Measurements from ENCODE around the gene ZFYVE9. TPM values are rescaled to one million over a fixed set of nuclear protein-coding genes. Genes with fewer than 3 reads are reported as not detected.

Gene ZFYVE9
- total and polyA plus RNA-seq, 2 of the 4 experiments (the other 2 are of a cell fraction): 8.3 to 28.7 TPM

DNA sequence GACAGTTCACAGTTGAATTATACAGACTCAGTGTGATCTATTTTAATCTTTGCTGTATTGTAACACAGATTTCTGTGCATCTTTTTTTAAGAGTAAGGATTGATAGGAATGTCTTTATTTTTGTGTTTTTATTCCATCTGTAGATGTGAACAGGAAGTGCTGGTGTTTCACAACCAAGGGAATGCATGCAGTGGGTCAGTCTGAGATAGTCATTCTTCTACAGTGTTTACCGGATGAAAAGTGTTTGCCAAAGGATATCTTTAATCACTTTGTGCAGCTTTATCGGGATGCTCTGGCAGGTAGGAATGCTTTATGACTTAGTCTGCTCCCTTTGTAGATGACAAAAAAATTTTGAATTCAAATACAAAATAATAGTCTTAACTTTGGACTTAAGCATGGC lies 139.6 kb downstream of the ZFYVE9 start:
- DNase-seq: peak; percentile 82
- Histone ChIP-seq H3K27ac (ENCODE audit: insufficient read depth, low read length) (no peak overlapping the region), H2BK15ac (ENCODE audit: low read depth, low read length) (no peak overlapping the region), H3K79me1 (ENCODE audit: low read depth in 1 of 2, low read length in 2 of 2) (no peaks in the 10 kb centered on the region), H3K4ac (ENCODE audit: low read depth, low read length) (no peak overlapping the region; the same call in 1 of the 2 replicates), H2AK9ac (replicated peaks; ENCODE audit: low read depth, low read length, poor library complexity) (no peak overlapping the region), H2AFZ (replicated peaks; ENCODE audit: low read length, poor library complexity) (no peak overlapping the region), H4K5ac (ENCODE audit: low read depth, low read length) (no peak overlapping the region), H4K20me1 (ENCODE audit: insufficient read depth, low read length) (no peaks in the 10 kb centered on the region), H3K9me1 (ENCODE audit: insufficient read depth, low read length) (no peaks in the 10 kb centered on the region), H3K18ac (ENCODE audit: low read depth, low read length) (no peak overlapping the region), H2AK5ac (ENCODE audit: low read depth, low read length) (no peak overlapping the region), H3K23ac (ENCODE audit: low read depth, low read length) (no peak overlapping the region), H3K4me1 (ENCODE audit: control insufficient read depth, insufficient read depth, low read length) (no peaks in the 10 kb centered on the region), H2BK120ac (ENCODE audit: low read depth, low read length) (no peak overlapping the region), H3K9me3 (ENCODE audit: control insufficient read depth, insufficient read depth, low read length) (no peaks in the 10 kb centered on the region), H3K14ac (replicated peaks; ENCODE audit: low read depth, low read length) (no peak overlapping the region), H3K4me3 (ENCODE audit: insufficient read depth, low read depth, low read length) (no peak overlapping the region), H4K91ac (ENCODE audit: insufficient read depth, low read depth, low read length) (no peak overlapping the region), H3K36me3 (ENCODE audit: control insufficient read depth, insufficient read depth, low read length) (0 out of 2 replicates have a peak, but pooled peaks cover 3% of the 10 kb centered on the region), H3K56ac (ENCODE audit: extremely low read depth, insufficient read depth, low read length) (no peak overlapping the region), H3K27me3 (ENCODE audit: control insufficient read depth, insufficient read depth, low read length) (no peaks in the 10 kb centered on the region), H3K9ac (ENCODE audit: low read depth, low read length) (no peak overlapping the region), H2BK5ac (ENCODE audit: low read depth, low read length, poor library complexity, severe bottlenecking) (peak overlapping the region; percentile 29), H2BK20ac (ENCODE audit: low read depth, low read length) (no peak overlapping the region), H3K4me2 (ENCODE audit: low read depth, low read length) (peak overlapping the region; percentile 55; the same call in 1 of the 2 replicates), H4K8ac (ENCODE audit: low read depth in 2 of 2, low read length in 2 of 2) (no peak overlapping the region)
- dilution Hi-C loops (cut with HindIII; ENCODE audit: low sequenced_read_pairs, unreplicated experiment) (no loop called here), intact Hi-C loops (cut with micrococcal nuclease) (loop anchor here (5.0 kb wide), 2 partner anchors 44 to 384 kb away; no protein-coding TSS in a partner anchor), in situ Hi-C loops (cut with MboI; ENCODE audit: low sequenced_read_pairs) (loop anchor here (25.0 kb wide), 1 partner anchor 394 kb away; the partner anchor contains the start of gene NRDC)
- WGBS, 2 experiments (ENCODE audit: extremely low coverage in 2 of 2, insufficient read length in 1 of 2): no CpG with 5 or more reads among the region's 2 CpGs
- TF ChIP-seq RCOR1 (IDR thresholded peaks at IDR 0.05; ENCODE audit: insufficient replicate concordance, low read length) (no peak), MXI1 (IDR thresholded peaks at IDR 0.05; ENCODE audit: borderline replicate concordance, low read depth, low read length) (no peak), CEBPB (IDR thresholded peaks at IDR 0.05; ENCODE audit: low read depth, low read length) (peak; percentile 92)
- ChIA-PET POLR2A (ENCODE audit: unreplicated experiment) (no interaction called here), CTCF (interaction anchor here (0.9 kb wide), 1 partner anchor 11 kb away, joined by 4 read pairs; no protein-coding TSS in a partner anchor)
- BruUV-seq (replicated peaks): no TSS peak
- peak; percentile 99 for ATAC-seq (ENCODE audit: low read depth)

Measured in IMR-90 (cell line).